ENCODE results near the gene GYS2.
A peak's percentile ranks its signal among the peaks of the same experiment; 100 is the strongest.

GRCh38 chr12:21576431-21576830, 28.2 kb downstream of the GYS2 start:
- peak; percentile 31; the same call in 1 of the 2 replicates for TF ChIP-seq GATA2 (IDR thresholded peaks at IDR 0.05; ENCODE audit: low read depth, low read length)
- peak; percentile 79 for TF ChIP-seq GATA3 (IDR thresholded peaks at IDR 0.05; ENCODE audit: low read depth, low read length)
